ENCODE data around the gene RASA4B.

DNA sequence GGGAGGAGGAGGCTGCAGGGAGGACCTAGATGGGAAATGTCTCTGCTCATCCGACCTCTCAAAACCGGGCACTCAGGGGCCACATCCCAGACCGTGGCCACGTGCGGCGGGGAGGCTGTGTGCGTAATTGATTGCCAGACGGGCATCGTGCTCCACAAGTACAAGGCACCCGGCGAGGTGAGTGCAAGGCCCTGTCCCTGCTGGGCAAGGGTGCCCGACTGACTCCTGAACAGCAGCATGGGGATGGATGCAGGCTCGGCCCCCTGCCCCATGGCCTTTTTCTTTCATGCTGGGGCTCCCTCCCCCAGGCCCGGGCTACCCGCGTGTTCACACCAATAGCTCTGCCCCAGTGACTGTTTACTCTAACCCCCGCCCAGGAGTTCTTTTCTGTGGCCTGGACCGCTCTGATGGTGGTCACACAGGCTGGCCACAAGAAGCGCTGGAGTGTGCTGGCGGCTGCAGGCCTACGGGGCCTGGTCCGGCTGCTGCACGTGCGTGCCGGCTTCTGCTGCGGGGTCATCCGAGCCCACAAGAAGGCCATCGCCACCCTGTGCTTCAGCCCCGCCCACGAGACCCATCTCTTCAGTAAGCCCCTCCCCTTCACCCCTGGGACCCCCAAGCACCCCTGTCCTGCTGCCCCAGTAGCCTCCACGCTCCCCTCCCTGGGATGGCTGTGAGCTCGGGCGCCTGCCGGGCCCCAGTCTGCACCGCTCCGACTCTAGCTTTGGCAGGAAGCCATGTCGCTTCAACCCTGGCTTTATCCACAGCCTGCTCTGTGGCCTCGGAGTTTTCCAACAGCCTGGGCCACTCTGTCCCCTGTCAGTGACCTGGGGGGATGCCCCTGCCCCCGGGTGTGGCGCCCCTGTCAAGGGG is 48.9 kb downstream of the RASA4B start:
- TF ChIP-seq CTCF (IDR thresholded peaks at IDR 0.05): no peak
- no peak for TF ChIP-seq POLR2A (IDR thresholded peaks at IDR 0.05)
